Measurements from ENCODE around the gene CCDC47.
"Not testable (repeated sequence)": the region's sequence is repeated elsewhere in the genome, so short reads cannot be mapped to it uniquely, and the experiment has no call there.

Gene CCDC47, protein sequence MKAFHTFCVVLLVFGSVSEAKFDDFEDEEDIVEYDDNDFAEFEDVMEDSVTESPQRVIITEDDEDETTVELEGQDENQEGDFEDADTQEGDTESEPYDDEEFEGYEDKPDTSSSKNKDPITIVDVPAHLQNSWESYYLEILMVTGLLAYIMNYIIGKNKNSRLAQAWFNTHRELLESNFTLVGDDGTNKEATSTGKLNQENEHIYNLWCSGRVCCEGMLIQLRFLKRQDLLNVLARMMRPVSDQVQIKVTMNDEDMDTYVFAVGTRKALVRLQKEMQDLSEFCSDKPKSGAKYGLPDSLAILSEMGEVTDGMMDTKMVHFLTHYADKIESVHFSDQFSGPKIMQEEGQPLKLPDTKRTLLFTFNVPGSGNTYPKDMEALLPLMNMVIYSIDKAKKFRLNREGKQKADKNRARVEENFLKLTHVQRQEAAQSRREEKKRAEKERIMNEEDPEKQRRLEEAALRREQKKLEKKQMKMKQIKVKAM

DNA sequence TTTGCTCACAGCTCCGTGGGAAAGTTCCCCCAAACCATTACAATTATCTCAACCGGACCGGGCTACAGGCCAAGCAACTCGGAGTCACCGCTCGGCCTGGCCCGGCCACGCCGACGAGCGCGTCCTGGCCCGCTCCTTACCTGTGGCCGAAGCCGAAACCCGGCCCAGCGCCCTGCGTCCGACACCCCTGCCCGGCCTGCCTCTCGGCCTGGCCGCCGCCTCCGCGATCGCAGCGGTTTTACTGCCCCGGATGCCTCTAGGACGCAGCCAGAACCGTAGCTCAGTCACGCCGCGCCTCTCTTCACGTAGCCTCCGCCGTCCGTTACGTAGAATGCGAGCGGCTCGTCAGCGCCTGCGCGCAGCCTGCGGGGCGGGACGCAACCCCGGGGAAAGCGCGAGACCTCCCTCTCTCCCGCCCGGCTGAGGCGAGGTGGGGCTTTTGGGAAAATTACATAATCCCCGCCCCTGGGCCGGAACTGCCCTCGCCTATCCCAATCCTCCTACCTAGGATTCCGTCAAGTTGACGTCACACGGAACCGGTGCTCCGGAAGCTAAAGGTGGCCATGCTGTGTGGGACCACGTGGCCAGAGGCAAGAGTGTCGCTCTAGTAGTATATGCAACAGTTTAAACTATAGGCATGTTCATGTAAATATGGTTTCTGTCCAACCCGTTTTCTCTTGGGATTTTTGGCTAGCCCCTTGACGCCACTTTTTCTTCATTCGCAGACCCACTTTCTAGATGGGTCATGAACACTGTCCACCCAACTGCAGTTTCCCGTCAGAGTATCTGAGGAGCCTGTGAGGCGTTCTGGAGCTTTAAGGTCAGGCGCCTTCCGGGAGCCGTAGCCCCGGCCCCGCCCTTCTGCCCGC is at the start of gene CCDC47:
TSS of gene CCDC47 (minus strand) at position 326 of the 869 bp plus-strand sequence. CDS start 7,422 bp downstream, outside the sequence.
- DNase-seq = peak; percentile 98

DNA sequence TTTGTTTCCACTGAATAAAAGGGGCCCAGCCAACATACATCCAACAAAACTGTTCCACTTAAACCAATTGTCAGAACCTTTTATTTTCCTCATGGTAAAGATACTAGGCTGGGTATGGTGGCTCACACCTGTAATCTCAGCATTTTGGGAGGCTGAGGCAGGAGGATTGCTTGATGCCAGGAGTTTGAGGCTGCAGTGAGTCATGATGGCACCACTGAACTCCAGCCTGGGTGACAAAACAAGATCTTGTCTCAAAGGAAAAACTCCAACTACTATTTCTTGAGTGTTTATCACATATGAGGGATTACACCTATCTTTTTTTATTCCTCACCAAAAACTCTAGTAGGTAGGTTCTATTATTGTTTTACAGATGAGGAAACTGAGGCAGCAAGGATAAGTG is 49.1 kb upstream of the CCDC47 start:
- no peak for DNase-seq

DNA sequence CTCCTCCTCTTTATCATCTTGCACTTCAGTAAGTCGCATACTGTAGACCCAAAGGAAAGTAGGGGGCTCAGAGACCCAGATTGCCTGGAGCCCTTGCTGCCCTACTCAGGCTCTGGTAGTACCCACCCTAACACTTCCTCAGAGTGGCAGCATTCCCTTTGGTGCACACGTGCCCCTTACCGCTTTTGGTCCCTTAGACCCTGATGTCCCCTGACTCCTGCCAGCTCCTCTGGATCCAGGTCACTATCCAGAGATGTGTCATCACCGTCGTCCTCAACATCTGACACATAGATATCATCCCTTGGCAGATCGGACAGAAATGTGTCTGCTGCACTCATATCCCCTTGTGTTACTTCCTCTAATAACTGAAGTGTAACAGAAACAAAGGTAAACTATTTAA is 48.4 kb upstream of the CCDC47 start:
- no peak for DNase-seq

DNA sequence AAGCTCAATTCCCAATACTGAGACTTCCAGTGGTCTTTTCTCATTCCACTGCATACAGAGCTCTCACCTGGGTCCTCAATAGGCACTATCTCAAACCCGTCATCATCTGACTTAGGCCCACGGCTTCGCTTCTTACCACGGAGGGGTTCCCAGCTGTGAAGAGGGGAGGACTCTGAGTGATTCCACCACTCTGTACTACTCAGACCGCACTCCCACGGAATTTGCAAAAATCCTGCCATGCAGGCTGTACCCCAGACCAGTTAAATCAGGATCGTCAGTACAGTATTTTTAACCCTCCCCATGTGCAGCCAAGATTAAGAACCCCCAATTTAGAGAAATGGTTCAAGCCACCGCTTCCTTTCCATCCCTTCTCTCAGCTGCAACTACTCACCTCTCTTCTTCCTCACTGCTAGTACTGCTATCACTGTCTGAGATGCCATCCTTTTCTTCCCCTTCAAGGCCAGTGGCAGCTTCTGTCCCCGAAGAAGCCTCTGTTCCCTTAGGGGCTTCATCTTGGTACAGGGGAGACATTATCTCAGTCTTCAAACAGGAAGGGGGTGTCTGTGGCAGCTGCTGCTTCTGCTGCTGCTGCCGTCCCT is 47.7 kb upstream of the CCDC47 start:
- DNase-seq = no peak

DNA sequence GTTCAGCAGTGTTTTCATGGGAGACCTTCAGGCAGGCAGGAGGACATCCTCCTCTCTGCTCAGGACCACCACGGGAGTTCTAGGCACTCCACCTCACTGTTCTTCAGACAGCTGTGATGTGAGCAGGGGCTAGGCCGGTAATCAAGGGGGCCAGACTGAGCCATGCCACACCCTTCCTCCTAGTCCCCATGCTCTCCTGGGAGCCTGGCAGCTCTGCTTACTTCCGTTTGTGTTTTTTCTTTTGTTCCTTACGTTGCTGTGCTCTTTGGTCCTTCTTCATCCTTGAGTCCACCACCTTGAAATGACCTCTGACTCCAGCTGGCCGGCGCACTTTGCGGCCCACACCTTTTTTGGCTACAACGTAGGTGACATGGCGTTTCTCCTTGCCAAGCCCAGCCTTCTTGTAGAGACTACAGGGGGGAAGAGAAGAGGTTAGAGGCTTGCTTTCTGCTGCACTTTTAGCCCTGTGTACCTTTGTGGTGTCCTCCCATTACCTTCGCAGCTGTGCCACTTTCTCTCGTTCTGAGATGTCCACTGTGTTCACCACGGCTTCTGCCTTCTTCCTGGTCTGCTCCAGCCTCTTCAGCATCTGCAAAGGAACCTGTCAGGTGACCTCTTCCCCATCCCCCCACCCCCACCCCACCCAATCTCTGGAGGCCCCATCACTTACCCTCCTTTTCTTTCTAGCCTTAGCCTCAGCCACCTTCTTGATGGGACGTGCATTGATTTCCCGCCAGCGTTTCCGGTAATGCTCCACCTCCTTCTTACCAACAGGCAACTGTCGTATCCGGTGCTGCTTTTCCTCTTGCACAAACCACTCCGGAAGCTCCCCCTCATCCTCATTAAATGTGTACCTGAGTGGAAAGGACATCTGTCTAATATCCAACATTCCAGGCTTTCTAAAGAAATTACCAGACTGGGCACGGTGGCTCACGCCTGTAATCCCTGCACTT is 46.5 kb upstream of the CCDC47 start:
- DNase-seq = no peak

DNA sequence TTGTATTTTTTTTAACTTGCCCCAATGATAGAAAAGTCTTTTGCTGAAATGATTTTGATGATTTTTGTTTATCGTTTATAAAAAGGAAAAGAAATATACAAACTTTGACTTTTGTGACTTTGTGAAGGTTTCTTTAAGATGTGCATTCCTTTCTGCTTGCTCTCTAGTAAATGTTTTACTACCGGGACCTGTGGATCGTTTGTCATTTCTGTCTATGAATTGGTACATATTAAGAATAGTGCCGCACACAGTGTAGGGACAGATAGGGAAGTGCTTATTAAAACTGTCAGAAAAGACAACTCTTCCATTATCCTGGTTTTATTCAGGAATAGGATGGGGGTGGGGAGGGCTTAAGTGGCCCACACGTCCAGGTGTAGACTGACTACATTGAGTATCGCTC is 45.7 kb upstream of the CCDC47 start:
- DNase-seq = no peak

DNA sequence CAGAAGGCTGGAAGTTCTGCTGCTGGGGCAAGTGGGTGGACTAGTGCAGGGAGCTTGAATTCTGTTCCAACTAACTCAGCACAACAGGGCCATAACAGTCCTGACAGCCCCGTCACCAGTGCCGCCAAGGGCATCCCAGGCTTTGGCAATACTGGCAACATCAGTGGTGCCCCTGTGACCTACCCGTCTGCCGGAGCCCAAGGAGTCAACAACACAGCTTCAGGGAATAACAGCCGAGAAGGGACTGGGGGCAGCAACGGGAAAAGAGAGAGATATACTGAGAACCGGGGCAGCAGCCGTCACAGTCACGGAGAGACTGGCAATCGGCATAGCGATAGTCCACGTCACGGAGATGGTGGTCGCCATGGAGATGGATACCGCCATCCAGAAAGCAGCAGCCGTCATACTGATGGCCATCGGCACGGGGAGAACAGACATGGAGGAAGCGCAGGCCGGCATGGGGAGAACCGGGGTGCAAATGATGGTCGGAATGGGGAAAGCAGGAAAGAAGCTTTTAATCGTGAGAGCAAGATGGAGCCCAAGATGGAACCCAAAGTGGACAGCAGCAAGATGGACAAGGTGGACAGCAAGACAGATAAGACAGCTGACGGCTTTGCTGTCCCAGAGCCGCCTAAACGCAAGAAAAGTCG is 44.5 kb upstream of the CCDC47 start:
- no peak for DNase-seq

DNA sequence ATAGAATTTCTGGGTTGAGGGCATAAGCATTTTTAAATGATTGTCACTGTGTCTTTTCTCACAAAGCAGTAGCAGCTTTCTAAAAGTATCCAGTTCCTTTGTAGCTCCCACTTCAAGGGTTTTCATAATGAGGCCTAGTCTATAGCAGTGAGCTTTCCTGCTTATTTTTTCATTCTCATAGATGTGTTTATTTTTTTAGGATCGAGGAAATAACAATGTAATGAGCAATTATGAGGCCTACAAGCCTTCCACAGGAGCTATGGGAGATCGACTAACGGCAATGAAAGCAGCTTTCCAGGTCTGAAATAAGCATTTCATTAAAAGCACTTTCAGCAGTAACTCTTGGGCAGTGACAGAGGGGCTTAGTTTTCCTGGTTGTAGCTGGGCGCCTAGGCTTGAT is 43.3 kb upstream of the CCDC47 start:
- DNase-seq = no peak

DNA sequence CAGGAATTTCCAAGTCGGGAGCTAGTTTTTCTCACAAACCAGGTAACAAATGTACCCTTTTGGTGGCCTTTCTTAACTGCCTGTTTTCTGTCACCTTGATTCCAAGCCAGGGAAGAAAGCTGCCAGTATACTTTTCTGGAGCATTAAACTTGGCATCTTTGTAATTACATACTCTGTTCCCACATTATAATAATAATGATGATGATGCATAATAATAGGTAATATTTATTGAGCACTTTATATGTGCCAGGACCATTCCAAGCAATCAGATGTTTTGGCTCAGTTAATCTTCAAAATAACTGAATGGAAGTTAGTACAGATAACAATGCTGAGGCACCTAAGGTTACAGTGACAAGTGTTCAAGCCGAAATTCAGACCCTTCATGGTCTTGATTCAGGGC is 42.7 kb upstream of the CCDC47 start:
- DNase-seq = no peak

DNA sequence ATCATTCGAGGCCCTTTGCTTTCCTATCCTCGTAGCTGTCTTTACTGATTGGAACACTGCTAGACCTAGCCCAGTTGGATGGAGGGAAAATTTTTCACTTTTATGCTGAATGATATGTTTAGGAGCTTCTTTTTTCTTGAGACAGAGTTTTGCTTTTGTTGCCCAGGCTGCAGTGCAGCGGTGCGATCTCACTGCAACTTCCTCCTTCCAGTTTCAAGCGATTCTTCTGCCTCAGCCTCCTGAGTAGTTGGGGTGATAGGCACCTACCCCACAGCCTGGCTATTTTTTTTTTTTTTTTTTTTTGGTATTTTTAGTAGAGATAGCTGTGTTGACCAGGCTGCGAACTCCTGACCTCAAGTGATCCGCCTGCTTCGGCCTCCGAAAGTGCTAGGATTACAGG is 36.6 kb upstream of the CCDC47 start:
- no peak for DNase-seq

DNA sequence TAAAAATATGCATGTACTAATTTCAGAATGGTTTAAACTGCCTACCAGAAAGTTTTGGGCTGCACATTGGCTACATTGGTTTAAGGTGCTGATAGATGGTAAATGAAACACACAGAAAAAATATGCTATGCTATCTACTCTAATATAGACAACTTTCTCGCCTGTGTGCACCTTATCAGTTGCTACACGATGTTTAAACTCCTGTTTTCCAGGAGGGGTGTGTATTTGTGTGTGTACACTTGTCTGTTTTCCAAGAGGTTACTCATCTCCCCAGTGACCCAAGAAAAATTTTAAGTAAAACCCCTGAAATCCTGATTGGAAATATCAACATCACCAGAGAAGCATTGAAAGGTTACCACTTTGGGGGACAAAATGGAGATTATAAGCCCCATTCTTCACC is 32.2 kb upstream of the CCDC47 start:
- no peak for DNase-seq

DNA sequence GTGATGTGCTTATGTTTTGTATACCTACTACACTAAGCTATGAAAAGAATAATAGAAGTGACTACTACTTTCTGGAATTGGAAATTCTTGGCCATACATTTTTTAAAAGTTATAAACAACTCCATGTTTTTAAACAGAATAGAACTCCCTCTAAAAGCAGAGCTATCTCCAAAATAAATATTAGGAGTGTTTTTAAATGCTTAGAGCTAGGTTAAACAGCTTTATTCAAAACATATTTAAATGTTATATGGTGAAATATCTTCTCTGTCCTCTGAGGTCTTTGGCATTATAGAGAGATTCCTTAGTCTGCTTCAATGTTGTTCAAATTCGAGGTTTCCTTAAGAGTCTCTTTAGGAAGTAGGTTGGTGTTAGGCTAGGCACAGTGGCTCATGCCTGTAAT is 30.9 kb upstream of the CCDC47 start:
- DNase-seq = no peak

DNA sequence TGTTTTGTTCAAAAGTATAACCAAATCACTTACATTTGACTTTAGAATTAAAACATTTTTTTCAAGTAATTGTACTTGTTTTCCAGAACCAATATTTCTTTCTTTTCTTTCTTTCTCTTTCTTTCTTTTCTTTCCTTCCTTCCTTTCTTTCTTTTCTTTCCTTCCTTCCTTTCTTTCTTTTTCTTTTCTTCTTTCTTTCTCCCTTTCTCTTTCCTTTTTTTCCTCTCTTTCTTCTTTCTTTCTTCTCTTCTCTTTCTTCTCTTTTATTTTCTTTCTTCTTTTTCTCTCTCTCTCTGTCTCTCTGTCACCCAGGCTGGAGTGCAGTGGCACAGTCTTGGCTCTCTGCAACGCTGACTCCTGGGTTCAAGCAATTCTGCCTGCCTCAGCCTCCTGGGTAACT is 27.4 kb upstream of the CCDC47 start:
- no peak for DNase-seq

DNA sequence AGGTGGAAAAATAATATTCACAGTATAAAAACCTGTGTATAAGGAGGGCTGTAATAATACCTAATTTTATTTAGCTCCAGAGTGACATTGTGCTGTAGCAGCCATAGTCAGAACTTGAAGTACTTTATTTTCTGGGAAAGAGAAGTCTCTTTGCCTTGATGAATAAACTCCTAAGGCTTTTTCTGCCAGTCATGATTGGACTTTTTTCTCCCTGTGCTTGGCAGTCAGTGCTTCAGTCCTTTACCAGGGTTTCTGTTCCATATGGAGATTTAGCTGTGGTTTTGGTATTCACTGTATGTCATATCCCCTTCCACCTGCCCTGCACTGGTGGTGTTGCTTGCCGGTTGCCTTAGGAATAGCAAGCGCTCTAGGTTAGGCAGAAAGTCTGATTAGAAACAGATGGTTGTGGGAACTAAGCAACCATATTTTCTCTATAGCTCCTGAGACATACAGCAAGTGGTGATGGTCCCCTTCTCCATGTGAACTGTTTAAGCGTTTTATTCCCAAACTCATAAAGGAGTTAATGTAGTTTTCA is 25.2 kb upstream of the CCDC47 start:
- no peak for DNase-seq

DNA sequence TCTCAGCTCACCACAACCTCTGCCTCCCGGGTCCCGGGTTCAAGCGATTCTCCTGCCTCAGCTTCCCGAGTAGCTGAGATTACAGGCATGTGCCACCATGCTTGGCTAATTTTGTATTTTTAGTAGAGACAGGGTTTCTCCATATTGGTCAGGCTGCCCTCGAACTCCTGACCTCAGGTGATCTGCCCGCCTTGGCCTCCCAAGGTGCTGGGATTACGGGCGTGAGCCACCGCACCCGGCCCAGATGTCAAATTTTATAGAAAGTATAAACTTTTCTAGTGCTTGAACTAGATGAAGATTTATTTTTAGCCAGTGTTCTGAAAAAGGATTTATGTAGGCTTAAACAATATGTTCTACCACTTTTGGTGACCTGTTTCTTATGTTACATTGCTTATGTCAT is 23.0 kb upstream of the CCDC47 start:
- DNase-seq = not testable (repeated sequence)

DNA sequence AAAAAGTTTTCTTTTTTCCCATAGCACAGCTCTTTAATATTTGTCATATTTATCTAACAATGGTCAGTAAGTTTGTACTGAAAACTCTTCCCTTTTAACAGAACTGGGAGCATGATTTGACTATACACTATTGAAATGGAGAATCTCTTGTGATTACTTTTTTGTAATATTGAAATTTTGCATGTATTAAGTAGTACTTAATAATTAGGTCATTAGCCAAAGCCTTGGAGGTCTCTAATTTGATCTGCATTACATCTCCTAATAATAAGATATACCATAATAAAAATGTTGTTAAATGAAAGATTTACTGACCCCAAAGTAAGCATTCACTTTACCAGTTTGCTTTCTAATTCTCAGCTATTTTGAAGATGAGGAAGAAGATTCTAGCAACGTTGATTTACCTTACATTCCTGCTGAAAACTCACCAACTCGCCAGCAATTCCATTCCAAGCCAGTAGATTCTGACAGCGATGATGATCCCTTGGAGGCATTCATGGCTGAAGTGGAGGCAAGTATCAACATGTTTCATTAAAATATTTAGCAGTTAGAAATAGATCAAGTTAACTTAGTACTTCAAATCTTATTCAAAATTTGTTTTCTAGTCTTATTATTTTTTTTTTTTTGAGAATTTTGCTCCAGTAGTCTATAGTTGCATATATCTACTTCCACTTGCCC is 18.8 kb upstream of the CCDC47 start:
- DNase-seq = no peak

DNA sequence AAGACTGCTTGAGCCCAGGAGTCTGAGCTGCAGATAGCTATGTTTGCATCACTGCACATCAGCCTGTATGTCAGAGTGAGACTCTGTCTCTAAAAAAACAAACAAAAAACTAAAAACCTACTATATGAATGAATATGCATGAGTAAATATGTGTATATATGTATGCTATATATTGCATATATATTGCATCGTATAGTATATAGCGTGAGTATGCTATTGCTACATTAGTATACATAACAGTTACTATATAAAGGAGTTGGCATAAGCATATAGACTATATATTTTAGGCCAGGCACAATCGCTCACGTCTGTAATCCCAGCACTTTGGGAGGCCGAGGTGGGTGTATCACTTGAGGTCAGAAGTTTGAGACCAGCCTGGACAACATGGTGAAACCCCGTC is 16.7 kb upstream of the CCDC47 start:
- no peak for DNase-seq

DNA sequence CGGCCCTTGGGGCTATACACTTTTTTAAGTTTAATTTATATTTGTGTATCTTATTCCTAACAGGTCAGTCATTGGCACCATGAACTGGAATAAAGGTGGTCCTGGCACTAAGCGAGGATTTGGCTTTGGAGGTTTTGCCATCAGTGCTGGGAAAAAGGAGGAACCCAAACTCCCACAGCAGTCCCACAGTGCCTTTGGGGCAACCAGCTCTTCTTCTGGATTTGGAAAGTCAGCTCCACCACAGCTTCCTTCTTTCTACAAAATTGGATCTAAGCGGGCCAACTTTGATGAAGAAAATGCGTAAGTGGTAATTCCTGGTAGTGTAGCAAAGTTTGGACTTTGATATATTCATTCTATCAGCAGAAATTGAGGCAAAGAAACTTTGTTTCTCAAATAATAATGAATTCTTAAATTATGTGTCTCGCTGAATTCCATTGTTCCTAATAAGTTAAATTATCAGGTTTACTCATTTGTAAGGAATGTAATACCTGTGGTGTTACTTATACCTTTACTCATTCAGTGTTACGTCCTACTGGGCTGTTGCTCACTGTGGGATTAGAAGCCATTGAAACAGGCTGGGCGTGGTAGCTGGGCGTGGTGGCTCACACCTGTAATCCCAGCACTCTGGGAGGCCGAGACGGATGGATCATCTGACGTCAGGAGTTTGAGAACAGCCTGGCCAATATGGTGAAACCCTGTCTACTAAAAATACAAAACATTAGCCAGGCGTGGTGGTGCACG is 13.7 kb upstream of the CCDC47 start:
- no peak for DNase-seq

DNA sequence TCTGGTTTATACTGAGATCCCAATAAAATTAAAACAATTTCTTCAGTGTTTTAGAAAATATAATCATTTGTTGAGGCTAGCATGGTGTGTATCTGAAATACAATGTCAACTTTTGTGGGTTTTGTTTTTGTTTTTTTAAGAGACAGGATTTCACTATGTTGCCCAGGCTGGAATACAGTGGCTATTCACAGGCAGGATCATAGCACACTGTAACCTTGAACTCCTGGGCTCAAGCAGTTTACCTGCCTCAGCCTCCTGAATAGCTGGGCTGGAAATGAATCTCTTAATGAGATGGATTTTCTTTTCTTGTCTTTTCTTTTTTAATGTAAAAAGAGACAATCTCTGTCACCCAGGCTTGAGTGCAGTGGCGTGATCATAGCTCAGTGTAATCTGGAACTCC is 12.7 kb upstream of the CCDC47 start:
- no peak for DNase-seq

DNA sequence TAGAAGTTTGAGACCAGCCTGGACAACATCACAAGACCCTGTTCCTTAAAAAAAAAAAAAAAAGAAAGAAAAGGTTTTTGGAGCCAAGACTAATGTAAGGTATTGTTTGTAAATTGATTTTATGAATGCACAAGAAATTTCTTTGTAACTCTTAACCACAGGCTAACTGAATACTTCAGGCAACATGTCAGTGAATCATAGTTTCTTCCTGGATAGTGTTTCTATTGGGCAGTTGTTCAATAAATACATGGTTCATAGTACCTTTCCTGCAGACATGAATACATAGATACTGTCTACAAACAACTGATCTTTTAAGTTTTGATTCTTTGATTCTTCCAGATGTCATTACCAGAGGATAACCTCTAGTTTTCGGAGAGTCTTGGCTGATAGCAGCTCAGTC is 12.2 kb upstream of the CCDC47 start:
- DNase-seq = no peak

Data from stimulated activated CD8-positive, alpha-beta memory T cell treated with anti-CD3 and anti-CD28 coated beads, Interleukin-4, amount 100 ng/mL, for 48 hours (primary cell).